ENCODE measurements around the gene C2orf49. TPM values are rescaled to one million over a fixed set of nuclear protein-coding genes. Genes with fewer than 3 reads are reported as not detected.

Gene C2orf49
- polyA plus RNA-seq, 3 donors: 8.1 to 10.4 (median 8.6) TPM

- H3K4me3 Mint-ChIP-seq: no peak overlapping the region
- Histone ChIP-seq H3K4me3 (replicated peaks in 1 of 3; ENCODE audit: low read depth in 2 of 3, low read length in 3 of 3) (no peak overlapping the region), H3K36me3 (replicated peaks in 1 of 2; ENCODE audit: control insufficient read depth in 1 of 2, insufficient read depth in 2 of 2, low read length in 2 of 2) (no peaks in the 10 kb centered on the region), H3K4me2 (replicated peaks; ENCODE audit: extremely low read depth, low read length, poor library complexity, severe bottlenecking) (no peak overlapping the region), H3K9ac (ENCODE audit: insufficient read depth, low read length, poor library complexity, severe bottlenecking) (no peak overlapping the region), H3K27ac (ENCODE audit: low read depth in 1 of 2, low read length in 2 of 2) (no peak overlapping the region), H4K20me1 (ENCODE audit: insufficient read depth, low read length) (no peaks in the 10 kb centered on the region), H3K4me1 (ENCODE audit: control insufficient read depth in 1 of 2, insufficient read depth in 2 of 2, low read length in 2 of 2) (peaks cover 0 to 5% of the 10 kb centered on the region in 2 donors), H3K9me3 (replicated peaks in 1 of 2; ENCODE audit: control insufficient read depth in 1 of 2, insufficient read depth in 1 of 2, low read length in 2 of 2) (no peaks in the 10 kb centered on the region), H2AFZ (ENCODE audit: insufficient read depth, low read depth, low read length, poor library complexity, severe bottlenecking) (no peak overlapping the region), H3K79me2 (ENCODE audit: insufficient read depth, low read length) (no peaks in the 10 kb centered on the region), H3K27me3 (ENCODE audit: control insufficient read depth in 2 of 2, insufficient read depth in 2 of 2, low read length in 2 of 2) (no peaks in the 10 kb centered on the region)
- no peaks in the 10 kb centered on the region for H3K36me3 Mint-ChIP-seq
- TF ChIP-seq CTCF (IDR thresholded peaks at IDR 0.05): no peak
- no peak overlapping the region for H3K27ac Mint-ChIP-seq
- peaks cover 2 to 4% (median 3%) of the 10 kb centered on the region in 3 donors for H3K27me3 Mint-ChIP-seq (ENCODE audit: low read depth in 3 of 3)
- no peaks in the 10 kb centered on the region for H3K9me3 Mint-ChIP-seq
- 90% methylated on average over 3 of the region's 3 CpGs for WGBS (ENCODE audit: insufficient coverage)
- peaks cover 10% of the 10 kb centered on the region for H3K4me1 Mint-ChIP-seq
- DNase-seq: no peak
- intact Hi-C loops (cut with micrococcal nuclease): loop anchor here (10.0 kb wide), 3 partner anchors 137 to 1207 kb away; no protein-coding TSS in a partner anchor
Measured at GRCh38 chr2:105377871-105378270, 40.5 kb downstream of the C2orf49 start.

GRCh38 chr2:105378276-105378840 lies 41.0 kb downstream of the C2orf49 start:
- Histone ChIP-seq H3K4me3 (replicated peaks in 1 of 3; ENCODE audit: low read depth in 2 of 3, low read length in 3 of 3) (no peak overlapping the region), H3K27me3 (ENCODE audit: control insufficient read depth in 2 of 2, insufficient read depth in 2 of 2, low read length in 2 of 2) (no peaks in the 10 kb centered on the region), H3K9ac (ENCODE audit: insufficient read depth, low read length, poor library complexity, severe bottlenecking) (no peak overlapping the region), H3K9me3 (replicated peaks in 1 of 2; ENCODE audit: control insufficient read depth in 1 of 2, insufficient read depth in 1 of 2, low read length in 2 of 2) (no peaks in the 10 kb centered on the region), H3K27ac (ENCODE audit: low read depth in 1 of 2, low read length in 2 of 2) (no peak overlapping the region), H3K79me2 (ENCODE audit: insufficient read depth, low read length) (no peaks in the 10 kb centered on the region), H3K36me3 (replicated peaks in 1 of 2; ENCODE audit: control insufficient read depth in 1 of 2, insufficient read depth in 2 of 2, low read length in 2 of 2) (no peaks in the 10 kb centered on the region), H2AFZ (ENCODE audit: insufficient read depth, low read depth, low read length, poor library complexity, severe bottlenecking) (no peak overlapping the region), H4K20me1 (ENCODE audit: insufficient read depth, low read length) (no peaks in the 10 kb centered on the region), H3K4me2 (replicated peaks; ENCODE audit: extremely low read depth, low read length, poor library complexity, severe bottlenecking) (no peak overlapping the region), H3K4me1 (ENCODE audit: control insufficient read depth in 1 of 2, insufficient read depth in 2 of 2, low read length in 2 of 2) (peaks cover 1 to 9% of the 10 kb centered on the region in 2 donors)
- H3K4me1 Mint-ChIP-seq: peaks cover 13% of the 10 kb centered on the region
- no peak overlapping the region for H3K27ac Mint-ChIP-seq
- no peaks in the 10 kb centered on the region for H3K36me3 Mint-ChIP-seq
- no peak for DNase-seq
- H3K27me3 Mint-ChIP-seq (ENCODE audit: low read depth in 3 of 3): peaks cover 2 to 4% (median 3%) of the 10 kb centered on the region in 3 donors
- no peak for TF ChIP-seq CTCF (IDR thresholded peaks at IDR 0.05)
- 80% methylated on average over 10 of the region's 12 CpGs for WGBS (ENCODE audit: insufficient coverage)
- no peaks in the 10 kb centered on the region for H3K9me3 Mint-ChIP-seq
- intact Hi-C loops (cut with micrococcal nuclease): loop anchor here (10.0 kb wide), 3 partner anchors 136 to 1206 kb away; no protein-coding TSS in a partner anchor
- H3K4me3 Mint-ChIP-seq: no peak overlapping the region
